ENCODE measurements around the gene RPRD1B.

DNA sequence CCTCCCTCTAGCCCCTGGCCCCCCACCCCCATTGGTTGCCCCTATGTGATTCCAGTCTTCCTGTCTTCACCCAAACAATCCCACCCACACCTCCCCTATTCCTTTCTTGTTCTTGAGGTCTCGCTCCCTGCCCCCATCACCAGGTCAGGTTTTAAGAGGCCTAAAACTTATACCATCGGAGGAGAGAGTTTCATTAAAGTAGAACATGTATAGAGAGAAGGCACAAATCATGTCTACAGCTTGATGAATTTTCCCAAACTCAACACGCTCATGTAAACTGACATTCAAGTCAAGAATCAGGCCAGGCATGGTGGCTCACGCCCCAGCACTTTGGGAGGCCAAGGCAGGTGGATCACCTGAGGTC is 87.1 kb downstream of the RPRD1B start:
- TF ChIP-seq, protein P1, sequence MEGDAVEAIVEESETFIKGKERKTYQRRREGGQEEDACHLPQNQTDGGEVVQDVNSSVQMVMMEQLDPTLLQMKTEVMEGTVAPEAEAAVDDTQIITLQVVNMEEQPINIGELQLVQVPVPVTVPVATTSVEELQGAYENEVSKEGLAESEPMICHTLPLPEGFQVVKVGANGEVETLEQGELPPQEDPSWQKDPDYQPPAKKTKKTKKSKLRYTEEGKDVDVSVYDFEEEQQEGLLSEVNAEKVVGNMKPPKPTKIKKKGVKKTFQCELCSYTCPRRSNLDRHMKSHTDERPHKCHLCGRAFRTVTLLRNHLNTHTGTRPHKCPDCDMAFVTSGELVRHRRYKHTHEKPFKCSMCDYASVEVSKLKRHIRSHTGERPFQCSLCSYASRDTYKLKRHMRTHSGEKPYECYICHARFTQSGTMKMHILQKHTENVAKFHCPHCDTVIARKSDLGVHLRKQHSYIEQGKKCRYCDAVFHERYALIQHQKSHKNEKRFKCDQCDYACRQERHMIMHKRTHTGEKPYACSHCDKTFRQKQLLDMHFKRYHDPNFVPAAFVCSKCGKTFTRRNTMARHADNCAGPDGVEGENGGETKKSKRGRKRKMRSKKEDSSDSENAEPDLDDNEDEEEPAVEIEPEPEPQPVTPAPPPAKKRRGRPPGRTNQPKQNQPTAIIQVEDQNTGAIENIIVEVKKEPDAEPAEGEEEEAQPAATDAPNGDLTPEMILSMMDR (IDR thresholded peaks at IDR 0.05) = no peak
- no peak for TF ChIP-seq POLR2A (IDR thresholded peaks at IDR 0.05)
